HEK293 (cell line): ENCODE measurements around the gene UGT1A10.

Experiments
- GFI1B ChIP-seq: fragments of 450-650 bp; formaldehyde crosslinking; IDR thresholded peaks from 2 replicates; pipeline ENCODE4 v1.5.1; 2016; ENCODE audit warnings: missing biosample characterization, missing genetic modification characterization
- HOXA7 ChIP-seq: sonication (generic); formaldehyde crosslinking; IDR thresholded peaks from 2 replicates; pipeline ENCODE4 v1.8.1; 2022; ENCODE audit warnings: missing genetic modification reagents, borderline replicate concordance
- KLF9 ChIP-seq: fragments of 450-650 bp; formaldehyde crosslinking; IDR thresholded peaks from 2 replicates; pipeline ENCODE4 v1.5.1; 2016; ENCODE audit warnings: missing biosample characterization, missing genetic modification characterization, low read depth
- PRDM10 ChIP-seq: fragments of 450-650 bp; formaldehyde crosslinking; IDR thresholded peaks from 2 replicates; pipeline ENCODE4 v1.5.1; 2016; ENCODE audit warnings: missing biosample characterization, missing genetic modification characterization
- SALL2 ChIP-seq: fragments of 450-650 bp; formaldehyde crosslinking; IDR thresholded peaks from 2 replicates; pipeline ENCODE4 v1.5.0; 2017; ENCODE audit warnings: missing biosample characterization, mild to moderate bottlenecking, missing genetic modification characterization, borderline replicate concordance
- YY1 ChIP-seq: fragments of 450-650 bp; formaldehyde crosslinking; IDR thresholded peaks from 2 replicates; pipeline ENCODE4 v1.5.1; 2018; ENCODE audit warnings: missing biosample characterization, missing genetic modification characterization
- ZBTB48 ChIP-seq: fragments of 450-650 bp; formaldehyde crosslinking; IDR thresholded peaks from 2 replicates; pipeline ENCODE4 v1.5.1; 2016; ENCODE audit warnings: missing biosample characterization, missing genetic modification characterization
- ZNF362 ChIP-seq: fragments of 450-650 bp; formaldehyde crosslinking; IDR thresholded peaks from 2 replicates; pipeline ENCODE4 v1.5.1; 2016; ENCODE audit warnings: missing biosample characterization, missing genetic modification characterization
- ZNF398 ChIP-seq: fragments of 450-650 bp; formaldehyde crosslinking; IDR thresholded peaks from 2 replicates; pipeline ENCODE4 v1.5.1; 2017; ENCODE audit warnings: missing biosample characterization, missing genetic modification characterization
- ZNF423 ChIP-seq: fragments of 450-650 bp; formaldehyde crosslinking; IDR thresholded peaks from 2 replicates; pipeline ENCODE4 v1.5.1; 2016; ENCODE audit warnings: missing biosample characterization, missing genetic modification characterization
- ZNF558 ChIP-seq: fragments of 450-650 bp; formaldehyde crosslinking; IDR thresholded peaks from 2 replicates; pipeline ENCODE4 v1.5.1; 2016; ENCODE audit warnings: missing biosample characterization, missing genetic modification characterization
- ZNF660 ChIP-seq: fragments of 450-650 bp; IDR thresholded peaks from 2 replicates; pipeline ENCODE4 v1.5.1; 2018; ENCODE audit warnings: missing biosample characterization, mild to moderate bottlenecking, missing genetic modification characterization
- ZSCAN5A ChIP-seq: fragments of 450-650 bp; formaldehyde crosslinking; IDR thresholded peaks from 2 replicates; pipeline ENCODE4 v1.5.1; 2016; ENCODE audit warnings: missing biosample characterization, missing genetic modification characterization
- TF ChIP-seq, protein P1 (sequence below): fragments of 450-650 bp; formaldehyde crosslinking; IDR thresholded peaks from 2 replicates; pipeline ENCODE4 v1.5.1; 2016; ENCODE audit warnings: missing biosample characterization, missing genetic modification characterization

DNA sequence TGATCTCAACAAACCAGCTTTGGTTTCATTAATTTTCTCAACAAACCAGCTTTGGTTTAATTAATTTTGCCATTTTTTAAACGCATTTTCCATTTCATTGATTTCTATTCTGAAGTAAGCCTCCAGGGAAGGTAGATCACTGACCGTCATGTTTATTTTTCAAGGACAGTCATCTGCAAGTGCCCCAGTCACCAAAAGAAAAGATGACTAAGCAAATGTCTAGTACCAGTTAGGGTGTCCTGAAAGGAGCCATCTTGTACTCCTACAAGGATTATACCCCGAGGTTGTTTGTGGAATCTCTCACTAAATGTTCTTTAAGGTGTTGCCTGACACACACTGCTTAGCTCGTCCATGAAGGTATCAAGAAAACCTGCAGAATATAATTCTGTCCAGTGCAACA lies 25.0 kb upstream of the UGT1A10 start:
- TF ChIP-seq ZNF558 (tag by site-specific recombination), result no peak
- TF ChIP-seq, protein P1, sequence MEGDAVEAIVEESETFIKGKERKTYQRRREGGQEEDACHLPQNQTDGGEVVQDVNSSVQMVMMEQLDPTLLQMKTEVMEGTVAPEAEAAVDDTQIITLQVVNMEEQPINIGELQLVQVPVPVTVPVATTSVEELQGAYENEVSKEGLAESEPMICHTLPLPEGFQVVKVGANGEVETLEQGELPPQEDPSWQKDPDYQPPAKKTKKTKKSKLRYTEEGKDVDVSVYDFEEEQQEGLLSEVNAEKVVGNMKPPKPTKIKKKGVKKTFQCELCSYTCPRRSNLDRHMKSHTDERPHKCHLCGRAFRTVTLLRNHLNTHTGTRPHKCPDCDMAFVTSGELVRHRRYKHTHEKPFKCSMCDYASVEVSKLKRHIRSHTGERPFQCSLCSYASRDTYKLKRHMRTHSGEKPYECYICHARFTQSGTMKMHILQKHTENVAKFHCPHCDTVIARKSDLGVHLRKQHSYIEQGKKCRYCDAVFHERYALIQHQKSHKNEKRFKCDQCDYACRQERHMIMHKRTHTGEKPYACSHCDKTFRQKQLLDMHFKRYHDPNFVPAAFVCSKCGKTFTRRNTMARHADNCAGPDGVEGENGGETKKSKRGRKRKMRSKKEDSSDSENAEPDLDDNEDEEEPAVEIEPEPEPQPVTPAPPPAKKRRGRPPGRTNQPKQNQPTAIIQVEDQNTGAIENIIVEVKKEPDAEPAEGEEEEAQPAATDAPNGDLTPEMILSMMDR (tag by site-specific recombination), result no peak
- TF ChIP-seq GFI1B (tag by site-specific recombination), result no peak
- no peak for TF ChIP-seq SALL2 (tag by site-specific recombination)
- TF ChIP-seq HOXA7 (CRISPR knock-in tag), result no peak
- TF ChIP-seq ZNF398 (tag by site-specific recombination), result no peak
- no peak for TF ChIP-seq YY1 (tag by site-specific recombination)
- TF ChIP-seq ZBTB48, result no peak
- no peak for TF ChIP-seq ZNF660 (tag by site-specific recombination)
- no peak for TF ChIP-seq ZSCAN5A
- TF ChIP-seq ZNF362 (tag by site-specific recombination), result no peak
- TF ChIP-seq ZNF423 (tag by site-specific recombination), result no peak
- TF ChIP-seq PRDM10 (tag by site-specific recombination), result no peak
- TF ChIP-seq KLF9, result no peak
